VCaP (cell line): Measurements from ENCODE around the gene CSNK2A1.

ENCODE experiments used
- H3K27ac ChIP-seq: fragments of 450-650 bp; 2 replicates; pipeline ENCODE4 v1.5.1; 2017
- TF ChIP-seq, protein P1 (sequence below): fragments of 450-650 bp; conservative IDR thresholded peaks from 2 replicates; pipeline ENCODE4 v1.5.1; 2017; ENCODE audit warnings: mild to moderate bottlenecking, moderate library complexity

Gene CSNK2A1

GRCh38 chr20:548906-549305, 5.3 kb upstream of the CSNK2A1 start:
- no peak overlapping the region for H3K27ac ChIP-seq
- TF ChIP-seq, protein P1, sequence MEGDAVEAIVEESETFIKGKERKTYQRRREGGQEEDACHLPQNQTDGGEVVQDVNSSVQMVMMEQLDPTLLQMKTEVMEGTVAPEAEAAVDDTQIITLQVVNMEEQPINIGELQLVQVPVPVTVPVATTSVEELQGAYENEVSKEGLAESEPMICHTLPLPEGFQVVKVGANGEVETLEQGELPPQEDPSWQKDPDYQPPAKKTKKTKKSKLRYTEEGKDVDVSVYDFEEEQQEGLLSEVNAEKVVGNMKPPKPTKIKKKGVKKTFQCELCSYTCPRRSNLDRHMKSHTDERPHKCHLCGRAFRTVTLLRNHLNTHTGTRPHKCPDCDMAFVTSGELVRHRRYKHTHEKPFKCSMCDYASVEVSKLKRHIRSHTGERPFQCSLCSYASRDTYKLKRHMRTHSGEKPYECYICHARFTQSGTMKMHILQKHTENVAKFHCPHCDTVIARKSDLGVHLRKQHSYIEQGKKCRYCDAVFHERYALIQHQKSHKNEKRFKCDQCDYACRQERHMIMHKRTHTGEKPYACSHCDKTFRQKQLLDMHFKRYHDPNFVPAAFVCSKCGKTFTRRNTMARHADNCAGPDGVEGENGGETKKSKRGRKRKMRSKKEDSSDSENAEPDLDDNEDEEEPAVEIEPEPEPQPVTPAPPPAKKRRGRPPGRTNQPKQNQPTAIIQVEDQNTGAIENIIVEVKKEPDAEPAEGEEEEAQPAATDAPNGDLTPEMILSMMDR = no peak

- TF ChIP-seq, protein P1 = no peak
- H3K27ac ChIP-seq = no peak overlapping the region
These were observed 3.8 kb upstream of the CSNK2A1 start for GRCh38 chr20:547394-547793.

- H3K27ac ChIP-seq = no peak overlapping the region
- TF ChIP-seq, protein P1 = no peak
These were observed 2.8 kb upstream of the CSNK2A1 start for GRCh38 chr20:546353-546752.

DNA sequence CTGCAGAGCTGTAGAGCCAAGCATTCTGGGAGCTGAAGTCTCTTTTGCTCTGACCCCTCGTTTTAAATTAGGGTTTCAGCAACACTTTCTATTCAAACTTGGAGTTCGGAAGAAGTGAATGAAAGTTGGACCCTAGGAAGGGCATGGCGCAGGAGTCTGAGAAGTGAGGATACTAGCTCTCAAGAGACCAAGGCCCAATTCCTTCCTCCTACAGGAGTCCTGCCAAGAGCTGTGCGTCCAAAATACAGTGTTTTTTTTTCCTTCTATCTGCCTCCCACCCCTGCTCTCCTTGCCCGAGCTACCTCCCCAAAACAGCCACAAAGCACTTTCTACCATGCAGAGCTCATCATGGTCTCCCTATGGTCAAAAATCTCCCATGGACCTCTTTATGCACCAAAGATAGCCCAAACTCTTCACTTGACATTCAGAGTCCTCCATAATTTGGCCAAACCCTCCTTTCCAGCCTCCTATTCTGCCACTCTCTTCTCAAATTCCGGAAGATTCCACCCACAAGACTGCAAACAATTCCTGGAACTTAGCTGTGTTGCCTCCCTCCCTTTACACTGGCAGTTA, 649 bp upstream of the CSNK2A1 start:
- H3K27ac ChIP-seq = peak overlapping the region; percentile 97
- TF ChIP-seq, protein P1 = no peak

- TF ChIP-seq, protein P1 = no peak
- peak overlapping the region; percentile 97 for H3K27ac ChIP-seq
These were observed 717 bp downstream of the CSNK2A1 start for GRCh38 chr20:542777-543368.

DNA sequence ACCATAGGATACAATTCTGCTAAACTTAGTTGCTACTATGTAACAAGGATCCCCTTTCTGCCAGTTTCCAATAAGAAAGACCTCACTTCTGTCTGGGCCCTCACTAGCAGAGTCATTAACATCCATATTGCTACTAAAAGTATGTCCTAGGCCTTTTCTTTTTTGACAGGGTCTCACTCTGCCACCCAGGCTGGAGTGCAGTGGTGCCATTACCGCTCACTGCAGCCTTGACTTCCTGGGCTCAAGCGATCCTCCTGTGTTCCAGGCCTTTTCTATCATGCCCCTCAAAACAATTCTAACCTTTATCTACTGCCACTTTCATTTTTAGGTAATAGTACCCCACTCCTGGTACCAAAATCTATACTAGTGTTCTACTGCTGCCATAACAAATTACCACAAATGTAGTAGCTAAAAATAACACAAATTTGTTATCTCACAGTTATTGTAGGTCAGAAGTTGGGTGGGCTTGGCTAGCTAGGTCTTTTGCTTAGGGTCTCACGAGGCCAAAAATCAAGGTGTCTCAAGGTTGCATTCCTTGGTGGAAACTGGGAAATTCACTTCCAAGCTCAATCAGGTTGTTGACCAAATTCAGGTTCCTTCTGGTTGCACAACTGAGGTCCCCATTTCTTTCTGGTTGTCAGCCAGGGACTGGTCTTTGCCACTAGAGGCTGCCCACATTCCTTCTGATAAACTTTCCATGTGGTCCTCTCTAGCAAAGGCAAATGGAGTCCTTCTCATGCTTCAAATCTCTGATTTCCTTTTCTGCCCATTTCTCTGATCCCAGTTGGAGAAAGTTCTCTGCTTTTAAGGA, 3.0 kb downstream of the CSNK2A1 start:
- no peak overlapping the region for H3K27ac ChIP-seq
- TF ChIP-seq, protein P1 = no peak

DNA sequence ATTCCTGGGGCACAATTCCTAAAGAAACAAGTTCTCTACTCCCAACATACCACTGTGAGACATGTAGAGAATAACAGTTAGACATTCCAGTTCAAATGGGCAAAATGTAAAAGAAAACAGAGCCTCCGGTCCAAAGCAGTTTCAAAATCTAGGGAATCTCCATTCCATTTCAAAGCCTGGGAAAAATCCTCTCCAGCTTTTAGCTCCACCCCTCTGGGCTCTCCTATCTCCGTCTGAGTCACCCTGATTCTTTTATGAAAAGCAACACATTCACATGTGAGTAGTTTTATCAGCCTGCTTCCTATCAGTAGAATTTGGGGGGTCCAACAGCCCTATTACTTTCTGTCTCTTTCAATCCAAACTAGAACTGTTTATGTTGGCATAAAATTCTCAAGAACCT, 3.7 kb downstream of the CSNK2A1 start:
- no peak overlapping the region for H3K27ac ChIP-seq
- TF ChIP-seq, protein P1 = no peak
